HL-60/S4 treated with phorbol 12-myristate 13-acetate at 8.2 ng/mL for 4 days and 3 days (cell line): ENCODE data around the gene CEP170.
"Not testable (repeated sequence)": the region's sequence is repeated elsewhere in the genome, so short reads cannot be mapped to it uniquely, and the experiment has no call there.

ENCODE experiments used
- in situ Hi-C: fragments of 300-500 bp; cut with MboI; formaldehyde crosslinking; loops from 2 replicates; pipeline ENCODE4 v1.15.0; 2022; ENCODE audit warnings: low sequenced_read_pairs

CEP170 gene

GRCh38 chr1:243236604-243237252 lies 18.4 kb downstream of the CEP170 start:
- in situ Hi-C loops: no loop called here

GRCh38 chr1:243234978-243235647 lies 20.0 kb downstream of the CEP170 start:
- in situ Hi-C loops: no loop called here

GRCh38 chr1:243233908-243234307 lies 21.2 kb downstream of the CEP170 start:
- in situ Hi-C loops: no loop called here

GRCh38 chr1:243230914-243231313 lies 24.2 kb downstream of the CEP170 start:
- in situ Hi-C loops: no loop called here

- in situ Hi-C loops: no loop called here
Measured at GRCh38 chr1:243229526-243229925, 25.6 kb downstream of the CEP170 start.

- in situ Hi-C loops: no loop called here
Measured at GRCh38 chr1:243227622-243228021, 27.5 kb downstream of the CEP170 start.

GRCh38 chr1:243218059-243218458 lies 37.0 kb downstream of the CEP170 start:
- in situ Hi-C loops: no loop called here

- in situ Hi-C loops: no loop called here
Measured at GRCh38 chr1:243217349-243217748, 37.7 kb downstream of the CEP170 start.

- in situ Hi-C loops: no loop called here
Measured at GRCh38 chr1:243216741-243217140, 38.3 kb downstream of the CEP170 start.

GRCh38 chr1:243215276-243215875 lies 39.7 kb downstream of the CEP170 start:
- in situ Hi-C loops: not testable (repeated sequence)

GRCh38 chr1:243213045-243213787 lies 41.9 kb downstream of the CEP170 start:
- in situ Hi-C loops: no loop called here

- in situ Hi-C loops: not testable (repeated sequence)
Measured at GRCh38 chr1:243211984-243212383, 43.1 kb downstream of the CEP170 start.

GRCh38 chr1:243205026-243205501 lies 50.0 kb downstream of the CEP170 start:
- in situ Hi-C loops: not testable (repeated sequence)

- in situ Hi-C loops: not testable (repeated sequence)
Measured at GRCh38 chr1:243204336-243204735, 50.7 kb downstream of the CEP170 start.

- in situ Hi-C loops: not testable (repeated sequence)
Measured at GRCh38 chr1:243203196-243203595, 51.9 kb downstream of the CEP170 start.

- in situ Hi-C loops: not testable (repeated sequence)
Measured at GRCh38 chr1:243201316-243201715, 53.8 kb downstream of the CEP170 start.

- in situ Hi-C loops: not testable (repeated sequence)
Measured at GRCh38 chr1:243197524-243197923, 57.6 kb downstream of the CEP170 start.

- in situ Hi-C loops: not testable (repeated sequence)
Measured at GRCh38 chr1:243193330-243193729, 61.8 kb downstream of the CEP170 start.

- in situ Hi-C loops: not testable (repeated sequence)
Measured at GRCh38 chr1:243186201-243186995, 68.7 kb downstream of the CEP170 start.

GRCh38 chr1:243184787-243185186 lies 70.3 kb downstream of the CEP170 start:
- in situ Hi-C loops: not testable (repeated sequence)
